ENCODE measurements around the gene APBB2.

APBB2 gene

GRCh38 chr4:40897557-40898203 lies 316.7 kb downstream of the APBB2 start:
- peak; percentile 47 for DNase-seq (ENCODE audit: low spot score)

- DNase-seq (ENCODE audit: low spot score) = no peak
These were observed 323.6 kb downstream of the APBB2 start for GRCh38 chr4:40890764-40891163.

- DNase-seq (ENCODE audit: low spot score) = no peak
These were observed 324.1 kb downstream of the APBB2 start for GRCh38 chr4:40890199-40890598.

GRCh38 chr4:40888933-40889332 lies 325.4 kb downstream of the APBB2 start:
- no peak for DNase-seq (ENCODE audit: low spot score)

- DNase-seq (ENCODE audit: low spot score) = no peak
These were observed 326.6 kb downstream of the APBB2 start for GRCh38 chr4:40887764-40888131.

GRCh38 chr4:40886931-40887763 lies 327.2 kb downstream of the APBB2 start:
- DNase-seq (ENCODE audit: low spot score) = no peak

GRCh38 chr4:40881851-40882250 lies 332.5 kb downstream of the APBB2 start:
- no peak for DNase-seq (ENCODE audit: low spot score)

- DNase-seq (ENCODE audit: low spot score) = no peak
These were observed 333.2 kb downstream of the APBB2 start for GRCh38 chr4:40881096-40881495.

GRCh38 chr4:40878548-40879055 lies 335.7 kb downstream of the APBB2 start:
- DNase-seq (ENCODE audit: low spot score) = no peak

GRCh38 chr4:40877081-40877480 lies 337.3 kb downstream of the APBB2 start:
- DNase-seq (ENCODE audit: low spot score) = no peak

GRCh38 chr4:40875507-40876150 lies 338.7 kb downstream of the APBB2 start:
- no peak for DNase-seq (ENCODE audit: low spot score)

- no peak for DNase-seq (ENCODE audit: low spot score)
These were observed 339.4 kb downstream of the APBB2 start for GRCh38 chr4:40874901-40875300.

- no peak for DNase-seq (ENCODE audit: low spot score)
These were observed 340.0 kb downstream of the APBB2 start for GRCh38 chr4:40874331-40874730.

- DNase-seq (ENCODE audit: low spot score) = no peak
These were observed 342.6 kb downstream of the APBB2 start for GRCh38 chr4:40871695-40872250.

- no peak for DNase-seq (ENCODE audit: low spot score)
These were observed 344.2 kb downstream of the APBB2 start for GRCh38 chr4:40870150-40870549.

GRCh38 chr4:40865696-40866095 lies 348.6 kb downstream of the APBB2 start:
- DNase-seq (ENCODE audit: low spot score) = no peak

- DNase-seq (ENCODE audit: low spot score) = no peak
These were observed 349.8 kb downstream of the APBB2 start for GRCh38 chr4:40864531-40864930.

- DNase-seq (ENCODE audit: low spot score) = no peak
These were observed 355.4 kb downstream of the APBB2 start for GRCh38 chr4:40858962-40859361.

- DNase-seq (ENCODE audit: low spot score) = no peak
These were observed 356.4 kb downstream of the APBB2 start for GRCh38 chr4:40857956-40858355.

- DNase-seq (ENCODE audit: low spot score) = peak; percentile 10
These were observed 357.4 kb downstream of the APBB2 start for GRCh38 chr4:40856840-40857362.

GRCh38 chr4:40856277-40856839 lies 358.0 kb downstream of the APBB2 start:
- no peak for DNase-seq (ENCODE audit: low spot score)

GRCh38 chr4:40850496-40850895 lies 363.8 kb downstream of the APBB2 start:
- DNase-seq (ENCODE audit: low spot score) = no peak

Data from CD4-positive, alpha-beta T cell treated with Interleukin-15 for 4 hours (primary cell).